ENCODE data around the gene RPUSD3. TPM values are rescaled to one million over a fixed set of nuclear protein-coding genes. Genes with fewer than 3 reads are reported as not detected.
"Not testable (repeated sequence)": the region's sequence is repeated elsewhere in the genome, so short reads cannot be mapped to it uniquely, and the experiment has no call there.

RPUSD3 gene
- total and polyA plus RNA-seq, 9 of the 15 experiments (the other 6 are each of a cell fraction or from before 2014, with no cell fraction given): 13.8 to 99.0 (median 59.3) TPM

- no peak for TF ChIP-seq MTA2 (IDR thresholded peaks at IDR 0.05; ENCODE audit: low read depth)
- no peak for TF ChIP-seq ZBTB7A (IDR thresholded peaks at IDR 0.05; ENCODE audit: borderline replicate concordance, control insufficient read depth, low read depth, low read length)
- TF ChIP-seq CREBBP (IDR thresholded peaks at IDR 0.05; ENCODE audit: low read depth, low read length): no peak
- no peak for TF ChIP-seq DPF2 (IDR thresholded peaks at IDR 0.05)
- no peak for TF ChIP-seq CBX5 (IDR thresholded peaks at IDR 0.05; ENCODE audit: borderline replicate concordance, low read depth)
- no peak for TF ChIP-seq GATAD2A (IDR thresholded peaks at IDR 0.05)
- TF ChIP-seq THRA (IDR thresholded peaks at IDR 0.05): no peak
These were observed 8.7 kb upstream of the RPUSD3 start (continued) for GRCh38 chr3:9852528-9852927.

GRCh38 chr3:9851926-9852325, 8.1 kb upstream of the RPUSD3 start:
- DNase-seq (ENCODE audit: extremely low read depth in 1 of 4, low spot score in 3 of 4); H3K4me1 ChIP-seq (replicated peaks in 1 of 2; ENCODE audit: control insufficient read depth in 2 of 2, insufficient read depth in 2 of 2, low read length in 2 of 2); H3K79me2 ChIP-seq (ENCODE audit: control insufficient read depth, insufficient read depth, low read length); H3K4me2 ChIP-seq (ENCODE audit: insufficient read depth, low read length); H2AFZ ChIP-seq (ENCODE audit: low read depth, low read length); H3K9me3 ChIP-seq (replicated peaks; ENCODE audit: control insufficient read depth, insufficient read depth, low read depth, low read length); CTCF ChIA-PET (ENCODE audit: low intra/inter-chr PET ratio); H4K20me1 ChIP-seq (replicated peaks; ENCODE audit: control insufficient read depth, insufficient read depth, low read length); FAIRE-seq; H3K4me3 ChIP-seq; H3K27ac ChIP-seq (ENCODE audit: extremely low read depth, low read depth, low read length); ATAC-seq; BruUV-seq (replicated peaks); H3K36me3 ChIP-seq (ENCODE audit: control insufficient read depth, insufficient read depth, low read length); H3K9ac ChIP-seq (ENCODE audit: insufficient read depth in 1 of 2, low read depth in 2 of 2, low read length in 2 of 2); H3K9me1 ChIP-seq (ENCODE audit: control insufficient read depth, insufficient read depth, low read length); in situ Hi-C loops (cut with MboI); H3K27me3 ChIP-seq (ENCODE audit: control insufficient read depth in 2 of 2, insufficient read depth in 2 of 2, low read length in 2 of 2): not testable (repeated sequence)
- intact Hi-C loops (cut with micrococcal nuclease): loop anchor here (1.0 kb wide), 1 partner anchor 470 kb away; no protein-coding TSS in a partner anchor
- WGBS (ENCODE audit: insufficient coverage, low coverage, missing lambda C conversion rate): 39% methylated on average over 6 of the region's 6 CpGs
- POLR2A ChIA-PET: interaction anchor here (0.8 to 1.0 kb wide), 2 partner anchors 9 to 20 kb away, joined by 3 to 4 read pairs; partner anchors contain the start of gene RPUSD3
- peak; percentile 19; the same call in 1 of the 2 replicates for TF ChIP-seq NFIC (IDR thresholded peaks at IDR 0.05)

GRCh38 chr3:9851383-9851782, 7.6 kb upstream of the RPUSD3 start:
- 15% methylated on average over 6 of the region's 6 CpGs for WGBS (ENCODE audit: insufficient coverage, low coverage, missing lambda C conversion rate)
- H3K27me3 ChIP-seq (ENCODE audit: control insufficient read depth in 2 of 2, insufficient read depth in 2 of 2, low read length in 2 of 2); H2AFZ ChIP-seq (ENCODE audit: low read depth, low read length); H3K4me2 ChIP-seq (ENCODE audit: insufficient read depth, low read length); H3K4me1 ChIP-seq (replicated peaks in 1 of 2; ENCODE audit: control insufficient read depth in 2 of 2, insufficient read depth in 2 of 2, low read length in 2 of 2); H3K36me3 ChIP-seq (ENCODE audit: control insufficient read depth, insufficient read depth, low read length); H3K27ac ChIP-seq (ENCODE audit: extremely low read depth, low read depth, low read length); H3K4me3 ChIP-seq; H3K9ac ChIP-seq (ENCODE audit: insufficient read depth in 1 of 2, low read depth in 2 of 2, low read length in 2 of 2); H4K20me1 ChIP-seq (replicated peaks; ENCODE audit: control insufficient read depth, insufficient read depth, low read length); in situ Hi-C loops (cut with MboI); BruUV-seq (replicated peaks); DNase-seq (ENCODE audit: extremely low read depth in 1 of 4, low spot score in 3 of 4); FAIRE-seq; intact Hi-C loops (cut with micrococcal nuclease); ATAC-seq; H3K9me1 ChIP-seq (ENCODE audit: control insufficient read depth, insufficient read depth, low read length); H3K9me3 ChIP-seq (replicated peaks; ENCODE audit: control insufficient read depth, insufficient read depth, low read depth, low read length); H3K79me2 ChIP-seq (ENCODE audit: control insufficient read depth, insufficient read depth, low read length): not testable (repeated sequence)
- ChIA-PET POLR2A (interaction anchor here (0.8 to 1.0 kb wide), 2 partner anchors 8 to 20 kb away, joined by 3 to 4 read pairs; partner anchors contain the start of gene RPUSD3), CTCF (ENCODE audit: low intra/inter-chr PET ratio) (interaction anchor here (0.6 kb wide), 1 partner anchor 83 kb away, joined by 5 read pairs; no protein-coding TSS in a partner anchor)

All from K562 (cell line).